ENCODE measurements around the gene NR3C1.

- TF ChIP-seq CTCF (IDR thresholded peaks at IDR 0.05) (no peak), POLR2AphosphoS5 (IDR thresholded peaks at IDR 0.05; ENCODE audit: insufficient read depth in 1 of 2, low read depth in 1 of 2) (no peak), POLR2A (IDR thresholded peaks at IDR 0.05) (no peak)
Measured at GRCh38 chr5:143404416-143405062, 1.1 kb upstream of the NR3C1 start.
